GM06990 (cell line): ENCODE data around the gene MYO6.

Experiments used
- DNase-seq: peaks from one replicate; pipeline ENCODE4 v3.0.0-alpha.2; 2011; ENCODE audit not compliant: insufficient read length; ENCODE audit errors: extremely low read depth
- H3K27me3 ChIP-seq: replicated peaks from 2 replicates; pipeline ENCODE4 v1.6.0; 2011; ENCODE audit warnings: low read length; ENCODE audit not compliant: control insufficient read depth, insufficient read depth
- H3K36me3 ChIP-seq: 2 replicates; pipeline ENCODE4 v1.5.1; 2011; ENCODE audit warnings: low read length; ENCODE audit not compliant: control insufficient read depth, insufficient read depth
- H3K4me3 ChIP-seq: replicated peaks from 2 replicates; pipeline ENCODE4 v1.5.1; 2011; ENCODE audit warnings: low read depth, mild to moderate bottlenecking, control low read depth, low read length
- TF ChIP-seq, protein P1 (sequence below): IDR thresholded peaks from 2 replicates; pipeline ENCODE4 v1.5.1; 2011; ENCODE audit warnings: low read length, control low read depth, mild to moderate bottlenecking, inconsistent platforms; ENCODE audit not compliant: insufficient read depth, poor library complexity, severe bottlenecking

Gene MYO6

DNA sequence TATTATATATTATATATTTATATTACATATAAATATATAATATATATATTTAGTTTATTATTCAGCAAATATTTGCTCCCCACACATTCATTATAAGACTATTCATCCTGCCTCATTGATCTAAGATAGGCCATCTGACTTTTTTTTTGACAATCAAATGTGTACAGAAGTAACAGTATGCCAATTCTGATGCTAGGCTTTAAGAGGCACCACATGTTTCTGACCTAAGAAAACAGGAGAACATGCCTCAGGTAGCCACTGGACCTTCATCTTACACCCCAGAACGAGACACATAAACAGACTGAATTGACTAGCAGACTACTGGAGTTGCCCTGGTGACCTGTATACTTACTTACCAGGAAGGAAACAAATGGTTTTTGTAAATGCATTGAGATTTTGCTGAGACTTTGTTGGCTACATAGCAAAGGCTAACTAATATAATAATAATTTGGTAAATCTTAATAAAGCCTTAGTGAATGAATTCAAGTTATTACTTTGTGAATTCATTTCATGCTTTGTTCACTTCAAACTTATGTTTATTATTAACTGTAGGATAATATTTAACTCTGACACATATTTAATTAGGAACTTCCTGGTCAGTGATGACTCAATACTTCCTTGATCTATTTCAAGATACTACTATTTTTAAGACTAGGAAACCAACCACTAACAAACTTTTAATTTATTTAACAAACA is 13.4 kb upstream of the MYO6 start:
- H3K4me3 ChIP-seq, result no peak overlapping the region
- TF ChIP-seq, protein P1, sequence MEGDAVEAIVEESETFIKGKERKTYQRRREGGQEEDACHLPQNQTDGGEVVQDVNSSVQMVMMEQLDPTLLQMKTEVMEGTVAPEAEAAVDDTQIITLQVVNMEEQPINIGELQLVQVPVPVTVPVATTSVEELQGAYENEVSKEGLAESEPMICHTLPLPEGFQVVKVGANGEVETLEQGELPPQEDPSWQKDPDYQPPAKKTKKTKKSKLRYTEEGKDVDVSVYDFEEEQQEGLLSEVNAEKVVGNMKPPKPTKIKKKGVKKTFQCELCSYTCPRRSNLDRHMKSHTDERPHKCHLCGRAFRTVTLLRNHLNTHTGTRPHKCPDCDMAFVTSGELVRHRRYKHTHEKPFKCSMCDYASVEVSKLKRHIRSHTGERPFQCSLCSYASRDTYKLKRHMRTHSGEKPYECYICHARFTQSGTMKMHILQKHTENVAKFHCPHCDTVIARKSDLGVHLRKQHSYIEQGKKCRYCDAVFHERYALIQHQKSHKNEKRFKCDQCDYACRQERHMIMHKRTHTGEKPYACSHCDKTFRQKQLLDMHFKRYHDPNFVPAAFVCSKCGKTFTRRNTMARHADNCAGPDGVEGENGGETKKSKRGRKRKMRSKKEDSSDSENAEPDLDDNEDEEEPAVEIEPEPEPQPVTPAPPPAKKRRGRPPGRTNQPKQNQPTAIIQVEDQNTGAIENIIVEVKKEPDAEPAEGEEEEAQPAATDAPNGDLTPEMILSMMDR, result no peak
- H3K36me3 ChIP-seq, result no peaks in the 10 kb centered on the region
- peak; percentile 28 for DNase-seq
- H3K27me3 ChIP-seq, result no peaks in the 10 kb centered on the region

DNA sequence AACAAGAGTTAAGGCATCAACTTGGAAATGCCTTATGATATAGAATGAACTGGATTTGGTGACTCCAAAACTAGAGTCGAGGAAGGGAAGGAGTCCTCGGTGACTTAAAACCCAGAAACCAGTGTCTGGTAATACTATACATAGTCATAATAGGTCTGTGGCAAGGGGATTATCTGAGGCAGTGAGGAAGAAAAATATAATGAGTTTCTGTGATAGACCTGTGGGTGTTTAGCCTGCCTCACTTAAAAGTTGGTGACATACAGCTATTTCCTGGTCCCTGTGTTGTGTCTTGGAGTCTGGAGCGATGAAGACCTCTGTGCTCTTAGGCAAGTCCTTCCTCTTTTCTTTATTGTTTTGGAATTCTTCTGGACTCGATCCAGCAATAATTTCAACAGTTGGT is 5.1 kb upstream of the MYO6 start:
- DNase-seq, result no peak
- Histone ChIP-seq H3K36me3 (no peaks in the 10 kb centered on the region), H3K4me3 (no peak overlapping the region), H3K27me3 (no peaks in the 10 kb centered on the region)
- TF ChIP-seq, protein P1, result no peak

DNA sequence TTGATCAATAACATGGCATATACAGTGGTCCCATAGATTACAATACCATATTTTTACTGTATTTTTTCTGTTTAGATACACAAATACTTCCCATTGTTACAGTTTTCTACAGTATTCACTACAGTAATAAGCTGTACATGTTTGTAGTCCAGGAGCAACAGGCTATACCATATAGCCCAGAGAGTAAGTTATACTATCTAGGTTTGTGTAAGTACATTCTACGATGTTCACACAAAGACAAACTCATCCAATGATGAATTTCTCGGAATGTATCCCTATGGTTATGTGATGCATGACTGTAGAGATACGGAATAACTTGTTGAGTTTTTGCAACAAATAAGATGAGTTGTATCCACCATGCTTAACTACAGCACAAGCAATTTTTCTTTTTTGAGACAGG is 3.6 kb upstream of the MYO6 start:
- H3K27me3 ChIP-seq, result no peaks in the 10 kb centered on the region
- TF ChIP-seq, protein P1, result no peak
- DNase-seq, result no peak
- H3K36me3 ChIP-seq, result no peaks in the 10 kb centered on the region
- no peak overlapping the region for H3K4me3 ChIP-seq

GRCh38 chr6:75746221-75746620 is 2.8 kb upstream of the MYO6 start:
- Histone ChIP-seq H3K27me3 (no peaks in the 10 kb centered on the region), H3K4me3 (no peak overlapping the region), H3K36me3 (no peaks in the 10 kb centered on the region)
- TF ChIP-seq, protein P1, result no peak
- DNase-seq, result no peak

DNA sequence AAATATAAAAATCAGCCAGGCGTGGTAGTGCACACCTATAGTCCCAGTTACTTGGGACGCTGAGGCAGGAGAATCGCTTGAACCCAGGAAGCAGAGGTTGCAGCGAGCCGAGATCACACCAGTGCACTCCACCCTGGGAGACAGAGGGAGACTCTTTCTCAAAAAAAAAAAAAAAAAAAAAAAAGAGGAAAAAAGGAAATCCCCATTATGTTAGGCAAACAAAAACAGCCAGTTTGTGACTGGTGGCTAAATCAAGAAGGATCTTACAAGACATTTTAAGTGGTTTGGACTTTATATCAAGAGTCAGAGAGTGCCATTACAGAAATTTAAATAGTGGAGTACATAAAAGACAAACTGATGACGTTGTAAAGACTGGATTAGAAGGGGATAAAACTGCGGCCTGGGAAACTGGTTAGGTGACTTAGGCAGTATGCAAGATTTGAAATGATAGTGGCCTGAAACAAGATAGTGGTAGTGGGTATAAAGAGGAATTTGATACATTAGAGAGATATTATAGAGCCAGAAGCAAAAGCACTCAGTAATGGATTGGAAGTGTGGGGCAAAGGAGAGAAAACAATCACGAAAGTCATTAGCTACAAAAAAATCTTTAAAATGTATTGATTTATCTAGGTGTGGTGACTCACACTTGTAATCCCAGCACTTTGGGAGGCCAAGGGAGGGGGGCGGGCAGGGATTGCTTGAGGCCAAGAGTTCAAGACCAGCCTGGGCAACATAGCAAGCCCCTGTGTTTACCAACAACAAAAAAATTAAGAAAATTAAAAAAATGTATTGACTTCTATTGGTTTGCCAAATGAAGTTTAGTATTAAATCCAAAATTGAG is 1.7 kb upstream of the MYO6 start:
- Histone ChIP-seq H3K4me3 (no peak overlapping the region), H3K27me3 (no peaks in the 10 kb centered on the region), H3K36me3 (no peaks in the 10 kb centered on the region)
- TF ChIP-seq, protein P1, result no peak
- DNase-seq, result no peak
